Small intestine (tissue), 7 donors: Measurements from ENCODE around the gene CXCL16. TPM values are rescaled to one million over a fixed set of nuclear protein-coding genes. Genes with fewer than 3 reads are reported as not detected.
A peak's percentile ranks its signal among the peaks of the same experiment; 100 is the strongest.

Experiments
- DNase-seq, 2 donors: peaks; one replicate each; pipeline versions ENCODE4 v3.0.0 to v3.0.0-alpha.2; 2013
- FAIRE-seq: peaks from 2 replicates; lab custom pipeline; 2012; peaks lifted over from hg19 to GRCh38; lab: Jason Lieb, UNC
- H3K27ac ChIP-seq, 3 donors: one replicate each; pipeline ENCODE4 v1.5.1; 2013; ENCODE audit warnings: low read length in 2 of 3, mild to moderate bottlenecking in 2 of 3, control low read depth in 1 of 3, inconsistent platforms in 1 of 3, low read depth in 1 of 3, moderate library complexity in 1 of 3
- H3K27me3 ChIP-seq, 3 donors: one replicate each; pipeline ENCODE4 v1.6.1; 2013; ENCODE audit warnings: low read length in 3 of 3, inconsistent platforms in 1 of 3; ENCODE audit not compliant: control insufficient read depth in 3 of 3, insufficient read depth in 3 of 3
- H3K36me3 ChIP-seq, 3 donors: one replicate each; pipeline ENCODE4 v1.6.1; 2013; ENCODE audit warnings: low read length in 3 of 3, inconsistent platforms in 1 of 3, low read depth in 1 of 3, mild to moderate bottlenecking in 1 of 3, moderate library complexity in 1 of 3; ENCODE audit not compliant: control insufficient read depth in 3 of 3, insufficient read depth in 2 of 3
- H3K4me1 ChIP-seq, 3 donors: one replicate each; pipeline ENCODE4 v1.6.1; 2013; ENCODE audit warnings: low read length in 2 of 3, inconsistent platforms in 1 of 3, low read depth in 1 of 3, mild to moderate bottlenecking in 1 of 3, moderate library complexity in 1 of 3; ENCODE audit not compliant: control insufficient read depth in 3 of 3, insufficient read depth in 2 of 3
- H3K4me3 ChIP-seq, 3 donors: one replicate each; pipeline ENCODE4 v1.5.1; 2013; ENCODE audit warnings: low read length in 3 of 3, control low read depth in 1 of 3, inconsistent platforms in 1 of 3, low read depth in 1 of 3, mild to moderate bottlenecking in 1 of 3, moderate library complexity in 1 of 3
- H3K9me3 ChIP-seq, 2 donors: one replicate each; pipeline ENCODE4 v1.6.1; 2013; ENCODE audit warnings: low read depth in 1 of 2, low read length in 1 of 2; ENCODE audit not compliant: control insufficient read depth in 2 of 2, insufficient read depth in 1 of 2
- WGBS, 3 donors: extraction: QIAGEN DNeasy Blood & Tissue Kit; methylation state at CpG; one replicate each; pipeline ENCODE4 v1.1.7; 2013; 5-methylcytosine and 5-hydroxymethylcytosine counted together
- polyA plus RNA-seq, 4 donors: library from polyadenylated mRNA; stranded (reverse) in 3 of 4; unstranded in 1 of 4; fragments of 200-250 nt in 3 of 4; fragments of 120-200 nt in 1 of 4; gene quantifications; one replicate each; pipeline versions ENCODE4 v1.2.1 to v1.2.3, GENCODE V29; 2013
- donor health status: healthy with polysubstance abuse.
- donor health status: control.
- donor health status: control.
- donor health status: Bipolar disorder and iron deficiency.
- donor health status: healthy.

The CXCL16 gene
- polyA plus RNA-seq, 4 donors: 37.5 to 77.8 (median 48.1) TPM

DNA sequence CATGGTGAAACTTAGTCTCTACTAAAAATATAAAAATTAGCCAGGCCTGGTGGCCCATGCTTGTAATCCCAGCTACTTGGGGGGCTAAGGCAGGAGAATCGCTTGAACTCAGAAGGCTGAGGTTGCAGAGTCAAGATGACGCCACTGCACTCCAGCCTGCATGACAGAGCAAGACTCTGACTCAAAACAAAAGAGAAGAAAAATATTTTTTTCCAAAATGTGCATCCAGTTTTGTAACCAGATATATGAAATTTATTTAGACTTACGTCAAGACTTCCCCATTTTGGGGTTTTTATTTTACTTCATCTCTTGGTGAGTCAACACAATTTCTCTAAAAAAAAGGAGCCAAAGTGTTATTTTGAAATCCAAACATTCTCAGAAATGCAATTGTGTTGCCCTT is 26.5 kb upstream of the CXCL16 start:
- Histone ChIP-seq H3K36me3 (no peaks in the 10 kb centered on the region), H3K9me3 (no peaks in the 10 kb centered on the region), H3K27ac (peak overlapping the region in 1 of 3 donors; percentile 58), H3K4me3 (no peak overlapping the region), H3K27me3 (no peaks in the 10 kb centered on the region), H3K4me1 (peaks cover 0 to 13% (median 6%) of the 10 kb centered on the region in 3 donors)
- 85 to 90% (median 86%) methylated on average over 3 of the region's 3 CpGs for WGBS, 3 donors
- no peak for DNase-seq
- FAIRE-seq: no peak

GRCh38 chr17:4764595-4764994 is 24.9 kb upstream of the CXCL16 start:
- peak overlapping the region in 1 of 3 donors; percentile 37 for H3K27ac ChIP-seq
- no peak for DNase-seq
- peaks cover 0 to 2% (median 0%) of the 10 kb centered on the region in 3 donors for H3K4me1 ChIP-seq
- WGBS, 3 donors: 59 to 81% (median 72%) methylated on average over 3 of the region's 3 CpGs
- no peak for FAIRE-seq
- no peaks in the 10 kb centered on the region for H3K27me3 ChIP-seq
- no peaks in the 10 kb centered on the region for H3K36me3 ChIP-seq
- H3K9me3 ChIP-seq: no peaks in the 10 kb centered on the region
- H3K4me3 ChIP-seq: no peak overlapping the region

DNA sequence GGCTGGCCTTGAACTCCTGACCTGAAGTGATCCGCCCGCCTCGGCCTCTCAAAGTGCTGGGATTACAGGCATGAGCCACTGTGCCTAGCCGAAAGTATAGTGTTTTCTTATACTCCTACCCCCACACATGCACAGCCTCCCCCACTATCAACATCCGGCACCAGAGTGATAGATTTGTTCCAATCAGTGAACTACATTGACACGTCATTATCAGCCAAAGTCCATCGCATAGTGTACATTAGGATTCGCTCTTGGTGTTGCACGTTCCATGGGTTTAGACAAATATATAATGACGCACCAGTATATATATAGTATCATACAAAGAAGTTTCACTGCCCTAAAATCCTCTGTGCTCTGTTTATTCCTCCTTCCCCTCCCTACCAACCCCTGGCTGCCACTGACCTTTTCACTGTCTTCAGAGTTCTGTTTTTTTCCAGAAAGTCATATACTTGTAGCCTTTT is 20.1 kb upstream of the CXCL16 start:
- FAIRE-seq (no peak), DNase-seq (peak; percentile 93 to 97)
- peaks cover 0 to 4% (median 4%) of the 10 kb centered on the region in 3 donors for H3K27me3 ChIP-seq
- H3K36me3 ChIP-seq: no peaks in the 10 kb centered on the region
- WGBS, 3 donors: 12 to 41% (median 39%) methylated on average over 10 of the region's 10 CpGs
- H3K9me3 ChIP-seq: no peaks in the 10 kb centered on the region
- H3K27ac ChIP-seq: peak overlapping the region in 1 of 3 donors; percentile 60
- H3K4me1 ChIP-seq: no peaks in the 10 kb centered on the region
- H3K4me3 ChIP-seq: no peak overlapping the region

- H3K4me3 ChIP-seq: no peak overlapping the region
- DNase-seq (no peak), FAIRE-seq (no peak)
- H3K27ac ChIP-seq: no peak overlapping the region
- 79 to 90% (median 88%) methylated on average over 1 of the region's 1 CpG for WGBS, 3 donors
- H3K4me1 ChIP-seq: no peaks in the 10 kb centered on the region
- peaks cover 0 to 10% (median 6%) of the 10 kb centered on the region in 3 donors for H3K27me3 ChIP-seq
- H3K36me3 ChIP-seq: no peaks in the 10 kb centered on the region
- no peaks in the 10 kb centered on the region for H3K9me3 ChIP-seq
These were observed 13.7 kb upstream of the CXCL16 start for GRCh38 chr17:4753392-4753791.

GRCh38 chr17:4751932-4752331 is 12.2 kb upstream of the CXCL16 start:
- no peaks in the 10 kb centered on the region for H3K9me3 ChIP-seq
- no peak for FAIRE-seq
- DNase-seq: no peak
- H3K4me1 ChIP-seq: no peaks in the 10 kb centered on the region
- no peak overlapping the region for H3K4me3 ChIP-seq
- H3K27me3 ChIP-seq: peaks cover 0 to 10% (median 6%) of the 10 kb centered on the region in 3 donors
- H3K27ac ChIP-seq: no peak overlapping the region
- no peaks in the 10 kb centered on the region for H3K36me3 ChIP-seq
- WGBS, 3 donors: 64 to 75% (median 68%) methylated on average over 5 of the region's 5 CpGs

- Histone ChIP-seq H3K36me3 (no peaks in the 10 kb centered on the region), H3K9me3 (no peaks in the 10 kb centered on the region), H3K4me3 (no peak overlapping the region), H3K27me3 (peaks cover 0 to 20% (median 6%) of the 10 kb centered on the region in 3 donors), H3K27ac (no peak overlapping the region), H3K4me1 (no peaks in the 10 kb centered on the region)
- DNase-seq: no peak
- no peak for FAIRE-seq
- WGBS, 3 donors: 37 to 50% (median 41%) methylated on average over 3 of the region's 3 CpGs
These were observed 10.9 kb upstream of the CXCL16 start for GRCh38 chr17:4750606-4751005.

- no peaks in the 10 kb centered on the region for H3K9me3 ChIP-seq
- peaks cover 0 to 4% (median 0%) of the 10 kb centered on the region in 3 donors for H3K36me3 ChIP-seq
- peaks cover 0 to 31% (median 3%) of the 10 kb centered on the region in 3 donors for H3K27me3 ChIP-seq
- H3K4me3 ChIP-seq: no peak overlapping the region
- DNase-seq (no peak), FAIRE-seq (no peak)
- 53 to 74% (median 65%) methylated on average over 4 of the region's 4 CpGs for WGBS, 3 donors
- peaks cover 0 to 9% (median 3%) of the 10 kb centered on the region in 3 donors for H3K4me1 ChIP-seq
- H3K27ac ChIP-seq: no peak overlapping the region
These were observed 9.0 kb upstream of the CXCL16 start for GRCh38 chr17:4748686-4749085.

GRCh38 chr17:4747847-4748246 is 8.1 kb upstream of the CXCL16 start:
- Histone ChIP-seq H3K27me3 (peaks cover 0 to 36% (median 3%) of the 10 kb centered on the region in 3 donors), H3K4me3 (no peak overlapping the region), H3K36me3 (peaks cover 0 to 4% (median 0%) of the 10 kb centered on the region in 3 donors), H3K27ac (no peak overlapping the region), H3K9me3 (no peaks in the 10 kb centered on the region), H3K4me1 (peaks cover 0 to 9% (median 3%) of the 10 kb centered on the region in 3 donors)
- DNase-seq (no peak), FAIRE-seq (no peak)
- 41 to 65% (median 46%) methylated on average over 5 of the region's 5 CpGs for WGBS, 3 donors
